ENCODE measurements around the gene NEMP1.

Gene NEMP1

DNA sequence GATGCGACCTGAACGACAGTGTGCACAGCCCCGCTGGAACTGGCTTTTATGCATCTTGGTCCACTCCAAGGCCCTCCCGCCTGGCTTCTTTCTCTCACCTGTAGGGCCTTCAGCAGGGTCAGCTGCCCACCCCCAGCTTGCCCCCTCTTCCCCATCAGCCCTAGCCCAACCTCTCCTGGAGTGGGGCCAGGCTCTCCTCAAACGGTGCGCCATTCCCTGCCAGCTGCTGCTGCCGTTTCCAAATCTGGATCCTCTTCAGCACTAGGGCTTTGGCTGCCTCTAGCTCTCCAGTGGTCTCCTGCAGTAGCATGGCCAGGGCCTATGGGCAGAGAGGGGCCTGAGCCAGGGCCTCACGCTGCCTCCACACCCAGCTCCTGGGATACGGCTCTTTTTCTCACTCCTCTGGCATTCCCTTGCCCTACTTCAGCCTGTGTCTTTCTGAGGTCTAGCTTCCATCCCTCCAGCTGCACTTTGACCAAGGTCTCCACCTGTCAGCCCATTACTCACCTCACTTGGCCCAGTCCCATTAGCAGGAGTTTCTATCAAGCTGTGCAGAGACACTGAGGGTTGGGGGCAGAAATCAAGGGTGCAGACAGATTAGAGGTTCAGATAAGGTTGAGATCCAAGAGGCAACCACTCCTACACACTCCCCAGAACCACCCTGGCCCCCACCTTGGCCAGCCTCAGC, 27.6 kb upstream of the NEMP1 start:
- DNase-seq, result no peak

DNA sequence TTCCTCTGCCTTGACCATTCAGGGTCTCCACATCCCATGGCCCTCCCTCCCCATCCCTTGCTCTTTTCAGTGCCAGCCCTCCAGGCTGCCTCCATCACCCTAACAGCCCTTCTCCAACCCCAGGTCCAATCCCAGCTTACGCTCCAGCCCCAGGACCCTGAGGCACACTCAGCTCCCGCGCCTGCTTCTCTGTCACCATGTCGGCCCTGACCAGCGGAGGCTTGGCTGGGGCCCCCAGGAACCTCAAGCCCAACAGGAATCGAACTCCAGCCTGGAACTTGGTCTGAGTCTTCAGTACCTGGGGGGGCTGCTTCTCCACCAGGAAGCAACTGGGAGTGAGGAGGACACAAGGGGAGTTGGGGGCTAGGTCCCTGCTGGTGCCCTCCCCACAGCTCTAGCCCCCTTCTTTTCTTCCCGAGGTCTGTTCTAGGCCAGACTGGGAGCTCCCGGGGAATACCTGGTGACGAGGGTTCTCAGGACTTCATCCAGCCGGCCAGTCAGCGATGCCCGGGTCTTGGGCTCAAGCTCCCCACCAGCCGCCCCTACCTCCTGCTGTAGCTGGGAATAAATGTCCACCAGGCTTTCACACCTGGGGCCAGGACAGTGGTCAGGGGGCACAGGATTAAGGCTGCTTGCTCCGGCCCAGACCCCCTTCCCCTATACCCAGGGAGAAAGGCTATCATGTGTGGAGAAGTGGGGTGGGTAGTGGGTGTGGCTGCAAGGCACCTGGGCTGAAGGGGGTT, 26.6 kb upstream of the NEMP1 start:
- no peak for DNase-seq

DNA sequence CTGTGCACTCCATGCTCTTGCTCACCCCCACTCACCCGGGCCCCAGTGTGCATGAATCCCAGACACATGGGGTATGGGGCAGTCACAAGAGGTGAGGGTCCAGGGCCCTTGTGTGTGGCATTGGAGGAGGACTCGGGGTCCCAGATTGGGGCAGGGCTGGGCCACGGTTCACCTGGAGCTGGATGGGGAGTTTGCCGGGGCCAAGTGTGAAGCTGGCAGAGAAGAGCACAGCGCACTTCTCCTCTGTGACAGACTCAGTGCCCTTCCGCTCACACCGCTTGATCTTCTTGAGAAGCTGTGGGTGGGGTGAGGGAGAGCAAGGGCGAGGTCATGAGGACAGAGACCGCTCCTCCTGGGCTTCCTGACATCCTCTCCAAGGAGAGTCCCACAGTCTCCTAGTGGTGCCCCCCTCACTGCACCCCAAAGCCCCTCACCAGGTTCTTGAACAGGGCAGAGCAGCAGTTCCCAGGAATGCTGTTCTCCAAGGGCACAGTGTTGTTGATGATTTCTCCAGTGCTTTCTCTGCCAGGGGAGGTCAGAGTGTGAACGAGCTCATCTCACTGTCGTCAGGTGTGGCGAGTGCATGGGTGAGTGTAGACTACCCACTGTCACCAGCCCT, 25.8 kb upstream of the NEMP1 start:
- no peak for DNase-seq

DNA sequence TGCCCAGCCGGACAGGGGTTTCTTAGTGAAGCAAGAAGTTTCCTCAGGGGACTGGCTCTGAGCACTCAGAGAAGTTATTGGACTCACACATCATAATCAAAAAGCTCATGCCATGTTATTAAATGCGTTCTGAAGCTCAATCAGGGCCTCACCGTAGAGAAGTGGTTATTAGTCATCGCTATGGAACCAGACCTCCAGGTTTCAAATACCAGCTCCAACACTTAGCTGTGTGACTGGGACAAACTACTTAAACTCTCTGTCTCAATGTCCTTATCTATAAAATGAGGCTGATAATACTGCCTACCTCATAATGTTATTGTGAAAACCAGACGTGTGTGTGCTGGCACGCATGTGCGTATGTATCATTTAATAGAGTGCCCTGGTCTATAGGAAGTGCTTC, 25.3 kb upstream of the NEMP1 start:
- DNase-seq, result no peak

DNA sequence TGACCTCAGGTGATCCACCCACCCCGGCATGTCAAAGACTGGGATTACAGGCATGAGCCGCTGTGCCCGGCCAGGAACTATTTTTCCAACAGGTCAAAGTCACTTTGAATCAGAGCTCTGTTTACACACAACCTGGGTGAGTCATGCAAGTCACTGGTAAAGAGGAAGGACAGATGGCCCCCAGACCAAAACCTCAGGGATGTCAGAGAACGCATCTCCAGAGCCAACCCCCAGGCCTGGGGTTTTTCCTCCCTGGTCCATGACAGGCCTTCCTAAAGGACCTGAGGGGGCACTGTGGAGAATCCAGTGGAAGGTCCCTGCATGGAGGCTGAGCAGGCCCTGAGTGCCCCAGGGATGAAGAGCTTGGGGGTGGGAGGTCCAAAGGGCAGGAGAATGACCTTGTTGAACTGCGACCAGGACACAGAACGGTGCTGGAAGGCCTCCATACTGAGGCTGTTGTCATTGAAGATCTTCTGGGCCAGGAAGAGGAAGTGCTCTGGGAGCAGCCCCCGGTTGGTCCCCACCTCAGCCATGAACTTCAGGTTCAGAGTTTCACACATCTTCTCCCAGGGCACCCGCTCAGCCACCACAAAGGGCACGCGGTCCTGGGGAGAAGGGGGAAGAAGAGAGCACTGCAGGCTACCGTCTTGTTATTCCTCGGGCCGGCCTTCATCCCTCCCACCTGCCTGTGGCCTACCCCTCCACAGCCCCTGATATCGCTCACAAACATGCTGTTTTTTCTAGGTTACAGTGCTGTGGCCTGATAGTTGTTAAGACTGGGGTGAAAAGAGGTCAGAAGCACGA, 23.5 kb upstream of the NEMP1 start:
- DNase-seq, result no peak

DNA sequence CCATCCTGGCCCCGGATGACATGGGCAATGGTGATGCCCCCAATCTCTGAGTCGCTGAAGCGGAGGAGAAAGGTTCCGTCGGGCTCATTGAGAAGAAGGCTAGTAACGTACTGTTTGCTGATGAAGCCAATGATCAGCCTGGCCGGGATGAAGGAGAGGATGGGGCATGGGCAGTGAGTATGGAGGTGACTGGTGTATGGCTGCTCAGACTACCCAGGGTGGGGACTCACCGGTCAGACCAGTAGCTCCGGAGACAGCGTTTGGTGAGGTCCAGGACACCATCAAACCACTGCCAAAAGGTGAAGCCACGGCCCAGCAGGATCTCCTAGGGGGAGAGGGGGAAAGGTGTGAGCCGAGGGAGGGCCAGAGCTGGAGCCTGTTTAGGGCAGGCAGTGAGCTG, 21.2 kb upstream of the NEMP1 start:
- no peak for DNase-seq

DNA sequence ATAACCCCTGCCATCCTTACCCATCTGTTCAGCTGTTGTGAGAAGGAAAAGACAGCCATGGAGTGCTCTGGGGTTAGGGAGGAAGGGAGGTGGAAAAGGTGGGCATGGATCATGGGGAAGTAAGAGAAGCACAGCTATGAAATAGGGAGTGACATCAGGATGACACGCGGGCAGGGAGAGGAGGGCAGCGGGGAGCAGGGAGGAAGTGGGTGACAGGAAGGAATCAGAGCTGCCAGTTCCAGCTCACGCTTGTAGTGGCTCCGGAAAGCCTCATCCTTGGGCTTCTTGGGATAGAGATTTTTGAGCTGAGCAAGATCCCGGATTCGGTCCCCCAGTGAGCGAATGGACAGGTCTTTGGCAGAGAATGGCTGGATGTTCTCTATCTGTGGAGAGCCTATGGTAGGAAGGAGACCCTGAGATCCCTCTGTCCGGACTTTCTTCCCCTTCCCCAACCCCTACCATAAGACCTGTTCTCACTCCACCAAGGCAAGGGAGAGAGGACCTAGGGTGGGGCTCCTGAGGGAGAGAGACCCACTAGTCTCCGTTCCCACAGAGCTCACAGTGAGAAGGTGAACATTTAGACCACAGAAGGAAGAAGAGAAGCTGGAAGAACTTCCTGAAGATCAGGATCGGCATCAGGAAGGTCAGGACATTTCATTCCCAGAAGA, 20.6 kb upstream of the NEMP1 start:
- no peak for DNase-seq

DNA sequence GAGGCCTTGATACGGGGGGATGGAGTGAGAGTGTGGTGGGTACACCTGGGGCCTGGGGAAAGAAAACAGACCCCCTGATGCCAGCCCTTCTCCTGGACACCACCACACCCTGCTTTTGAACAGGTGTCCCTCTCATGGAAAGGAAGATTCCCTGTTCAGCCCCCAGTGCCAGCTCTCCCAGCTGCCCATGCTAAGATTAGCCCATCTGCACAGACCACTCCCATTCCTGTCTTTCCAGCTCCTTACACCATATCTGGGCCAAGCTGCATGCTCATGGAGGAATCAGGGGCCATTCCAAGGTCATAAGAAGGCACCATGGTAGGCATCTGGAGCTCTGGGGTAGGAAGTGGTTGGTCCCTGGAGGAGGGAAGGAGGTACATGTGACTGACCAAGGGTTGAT, 20.0 kb upstream of the NEMP1 start:
- no peak for DNase-seq

DNA sequence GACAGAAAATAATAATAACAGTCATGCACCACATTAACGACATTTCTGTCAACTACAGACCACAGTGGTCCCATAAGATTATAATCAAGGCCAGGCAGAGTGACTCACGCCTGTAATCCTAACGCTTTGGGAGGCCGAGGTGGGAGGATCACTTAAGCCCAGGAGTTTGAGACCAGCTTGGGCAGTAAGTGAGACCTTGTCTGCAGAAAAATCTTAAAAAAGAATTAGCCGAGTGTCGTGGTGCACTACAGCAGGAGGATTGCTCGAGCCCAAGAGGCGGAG, 18.9 kb upstream of the NEMP1 start:
- DNase-seq, result no peak

DNA sequence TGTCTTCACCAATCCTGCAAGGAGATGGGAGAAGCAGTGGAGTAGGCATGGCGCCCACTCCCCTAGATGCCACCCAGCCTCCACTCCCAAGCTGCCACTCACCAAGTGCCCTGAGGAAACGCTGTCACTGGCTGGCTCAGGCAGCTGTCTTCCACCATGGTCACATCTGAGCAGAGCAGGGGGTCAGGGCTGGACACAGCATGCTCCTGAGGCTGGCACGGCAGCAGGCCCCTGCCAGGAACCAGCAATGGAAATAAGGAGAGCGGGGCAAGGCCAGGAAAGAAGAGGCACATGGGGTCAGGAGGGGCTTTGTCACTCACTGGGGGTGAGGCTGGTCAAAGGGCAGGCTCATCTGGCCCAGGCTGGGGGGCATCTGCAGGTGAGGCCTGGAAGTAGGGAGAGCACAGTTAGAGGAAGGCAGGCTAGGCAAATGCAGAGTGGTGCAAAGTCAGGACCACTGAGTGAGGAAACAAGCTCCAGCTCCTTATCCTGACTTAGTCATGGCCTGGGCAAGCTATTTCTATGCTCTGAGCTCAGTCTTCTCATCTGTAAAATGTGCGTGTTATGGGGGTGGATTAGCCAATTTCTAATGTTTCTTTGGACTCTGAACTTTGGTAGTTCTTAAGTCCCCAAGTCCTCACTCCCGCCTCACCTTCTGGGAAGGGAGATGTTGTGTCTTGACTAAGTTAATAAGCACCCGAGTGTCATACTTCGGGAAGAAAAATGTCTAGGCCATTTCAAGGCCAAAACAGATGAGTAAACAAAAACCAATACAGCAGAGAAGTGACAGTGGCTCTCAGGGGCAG, 18.4 kb upstream of the NEMP1 start:
- DNase-seq, result no peak

DNA sequence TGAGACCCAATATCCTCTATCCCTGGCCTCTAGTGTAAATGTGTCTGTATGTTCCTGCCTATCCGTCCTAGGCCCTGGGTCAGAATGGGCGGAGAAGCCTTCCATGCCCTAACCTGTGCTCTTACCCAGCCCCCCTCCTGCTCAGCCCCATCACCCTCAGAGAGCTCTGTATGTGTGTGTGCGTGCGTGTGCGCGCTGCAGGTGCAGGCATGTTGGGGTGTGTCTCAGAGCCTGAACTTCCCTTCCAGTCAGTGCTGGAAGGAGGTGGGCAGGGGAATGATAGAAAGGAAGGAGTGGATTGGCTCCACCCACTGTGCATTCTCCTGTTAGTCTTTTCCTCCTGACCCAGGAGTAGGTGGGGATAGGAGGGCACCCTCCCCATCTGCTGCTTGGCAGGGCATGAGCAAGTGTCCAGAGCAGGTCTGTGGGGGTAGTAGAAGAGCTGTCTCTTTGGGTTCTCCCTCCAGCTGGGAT, 17.5 kb upstream of the NEMP1 start:
- no peak for DNase-seq

DNA sequence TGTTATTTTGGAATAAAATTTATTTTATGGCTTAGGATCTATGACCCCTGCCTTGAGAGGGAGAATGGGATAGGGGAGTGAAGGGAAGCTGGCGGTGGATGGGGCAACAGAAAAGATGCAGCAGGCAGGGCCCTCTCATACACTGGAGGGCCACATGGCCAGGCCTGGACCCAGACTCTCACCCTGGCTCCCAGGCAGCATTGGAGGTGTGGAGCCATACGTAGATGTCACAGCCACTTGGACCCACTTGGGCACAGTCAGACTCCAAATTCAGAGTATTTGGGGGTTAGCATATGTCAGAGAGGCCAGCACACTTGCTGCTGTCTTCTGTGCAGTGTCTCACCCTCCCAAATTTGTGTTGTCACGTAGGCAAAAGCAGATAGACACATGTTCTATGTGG, 16.8 kb upstream of the NEMP1 start:
- DNase-seq, result no peak

DNA sequence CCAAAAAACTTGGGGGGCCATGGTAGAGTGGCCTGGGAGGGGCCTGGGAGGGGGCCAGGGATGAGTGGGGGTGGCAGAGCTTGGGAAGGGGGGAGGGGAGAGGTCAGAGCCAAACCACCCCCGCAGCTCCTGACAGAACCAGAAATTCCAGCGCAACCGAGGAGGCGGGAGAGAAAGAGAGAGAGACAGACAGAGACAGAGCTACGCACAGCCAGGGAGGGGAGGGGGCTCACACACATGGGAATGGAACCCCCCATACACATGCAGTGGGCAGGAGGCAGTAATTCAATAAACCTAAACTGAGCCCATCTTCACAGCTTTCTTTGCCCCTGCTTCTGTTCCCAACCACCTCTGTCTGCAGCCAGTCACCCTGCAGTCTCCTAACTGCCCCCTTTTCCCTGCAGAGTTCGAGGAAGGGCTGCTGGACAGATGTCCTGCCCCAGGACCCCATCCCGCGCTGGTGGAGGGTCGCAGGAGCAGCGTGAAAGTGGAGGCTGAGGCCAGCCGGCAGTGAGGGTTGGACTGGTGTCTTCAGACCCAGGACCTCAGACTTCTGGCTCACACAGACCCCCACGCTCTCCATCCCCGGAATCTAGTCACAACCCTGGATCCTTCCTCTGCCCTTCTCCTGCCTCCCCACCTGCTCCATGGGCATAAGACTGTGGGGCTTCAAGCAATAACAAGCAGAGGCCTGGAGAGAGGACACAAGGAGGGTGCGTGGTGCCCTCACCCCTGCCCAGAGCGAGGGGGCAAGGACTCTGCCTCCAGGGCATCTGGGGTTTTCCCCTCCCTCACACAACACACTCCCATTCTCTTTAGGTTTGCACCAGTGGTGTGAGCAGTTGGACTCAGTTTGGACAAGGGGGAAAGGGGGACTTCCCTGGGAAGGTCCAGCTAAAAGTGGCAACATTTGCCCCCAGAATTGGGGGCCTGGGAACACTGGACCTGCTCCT, 15.9 kb upstream of the NEMP1 start:
- no peak for DNase-seq

DNA sequence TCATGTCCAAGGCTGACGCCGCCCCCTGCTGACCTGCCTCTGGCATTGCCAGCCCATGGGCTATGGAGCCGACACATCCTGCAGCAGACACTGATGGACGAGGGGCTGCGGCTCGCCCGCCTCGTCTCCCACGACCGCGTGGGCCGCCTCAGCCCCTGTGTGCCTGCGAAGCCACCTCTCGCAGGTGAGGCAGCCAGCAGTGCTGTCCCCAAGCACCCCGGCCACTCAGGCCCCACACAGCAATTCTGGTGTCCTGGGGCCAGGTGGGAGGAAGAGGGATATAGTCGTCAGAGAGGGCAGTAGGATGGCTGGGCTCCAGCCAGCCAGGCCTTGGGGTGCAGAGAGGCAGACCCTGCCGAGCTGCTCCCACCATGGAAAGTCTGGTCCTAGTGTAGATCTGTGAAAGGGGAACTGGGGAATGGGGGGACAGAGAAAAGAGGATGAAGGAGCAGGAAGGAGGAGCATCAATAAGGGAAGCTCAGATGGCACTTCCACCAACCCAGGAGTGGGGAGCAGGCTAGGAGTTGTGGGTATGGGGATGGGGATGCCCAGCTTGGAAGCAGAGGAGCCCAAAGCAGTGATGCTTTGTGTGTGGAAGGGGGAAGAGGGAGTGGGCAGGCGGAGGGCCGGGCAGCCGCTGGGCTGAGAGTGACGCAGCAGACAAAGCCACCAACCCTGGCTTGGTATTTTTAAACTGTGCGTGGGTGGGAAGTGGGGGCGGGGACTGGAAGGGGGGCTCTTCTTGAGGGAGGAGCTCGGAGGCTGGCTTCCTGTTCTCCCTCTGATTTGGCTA, 15.0 kb upstream of the NEMP1 start:
- DNase-seq, result peak; percentile 20 to 41

DNA sequence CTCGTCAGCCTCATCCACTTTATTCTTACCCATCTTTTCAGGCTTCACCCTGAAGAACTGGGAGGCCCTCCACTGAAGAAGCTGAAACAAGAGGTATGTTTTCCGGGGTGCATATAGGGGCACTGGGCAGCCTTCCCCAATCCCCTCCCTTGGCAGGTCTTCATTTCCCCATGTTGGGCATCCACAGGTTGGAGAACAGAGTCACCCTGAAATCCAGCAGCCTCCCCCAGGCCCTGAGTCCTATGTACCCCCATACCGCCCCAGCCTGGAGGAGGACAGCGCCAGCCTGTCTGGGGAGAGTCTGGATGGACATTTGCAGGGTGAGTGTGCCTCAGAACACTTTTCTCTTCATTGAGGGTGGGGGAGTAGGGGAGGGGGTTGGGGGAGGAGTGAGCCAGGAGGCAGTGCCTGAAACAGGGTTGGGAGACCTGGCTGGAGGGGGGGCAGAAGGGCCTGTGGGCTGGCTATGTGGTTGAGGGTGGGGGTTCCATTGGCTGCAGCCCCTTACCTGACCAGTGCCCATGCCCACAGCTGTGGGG, 14.4 kb upstream of the NEMP1 start:
- no peak for DNase-seq

DNA sequence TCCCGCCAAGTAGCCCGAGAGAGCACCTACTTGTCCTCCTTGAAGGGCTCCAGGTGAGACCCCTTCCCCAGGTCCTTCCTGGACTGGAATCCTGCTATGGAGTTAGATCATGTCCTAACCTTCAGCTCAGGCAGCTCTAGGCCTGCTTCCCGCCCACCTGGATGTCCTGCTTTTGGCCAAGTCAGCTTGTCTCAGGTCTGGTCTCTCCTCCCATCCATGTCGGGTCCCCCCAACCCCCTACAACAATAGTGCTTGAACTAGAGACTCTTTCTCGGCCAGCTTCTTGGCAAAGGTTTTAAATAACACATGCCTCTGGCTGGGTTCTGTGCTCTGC, 13.9 kb upstream of the NEMP1 start:
- DNase-seq, result no peak

DNA sequence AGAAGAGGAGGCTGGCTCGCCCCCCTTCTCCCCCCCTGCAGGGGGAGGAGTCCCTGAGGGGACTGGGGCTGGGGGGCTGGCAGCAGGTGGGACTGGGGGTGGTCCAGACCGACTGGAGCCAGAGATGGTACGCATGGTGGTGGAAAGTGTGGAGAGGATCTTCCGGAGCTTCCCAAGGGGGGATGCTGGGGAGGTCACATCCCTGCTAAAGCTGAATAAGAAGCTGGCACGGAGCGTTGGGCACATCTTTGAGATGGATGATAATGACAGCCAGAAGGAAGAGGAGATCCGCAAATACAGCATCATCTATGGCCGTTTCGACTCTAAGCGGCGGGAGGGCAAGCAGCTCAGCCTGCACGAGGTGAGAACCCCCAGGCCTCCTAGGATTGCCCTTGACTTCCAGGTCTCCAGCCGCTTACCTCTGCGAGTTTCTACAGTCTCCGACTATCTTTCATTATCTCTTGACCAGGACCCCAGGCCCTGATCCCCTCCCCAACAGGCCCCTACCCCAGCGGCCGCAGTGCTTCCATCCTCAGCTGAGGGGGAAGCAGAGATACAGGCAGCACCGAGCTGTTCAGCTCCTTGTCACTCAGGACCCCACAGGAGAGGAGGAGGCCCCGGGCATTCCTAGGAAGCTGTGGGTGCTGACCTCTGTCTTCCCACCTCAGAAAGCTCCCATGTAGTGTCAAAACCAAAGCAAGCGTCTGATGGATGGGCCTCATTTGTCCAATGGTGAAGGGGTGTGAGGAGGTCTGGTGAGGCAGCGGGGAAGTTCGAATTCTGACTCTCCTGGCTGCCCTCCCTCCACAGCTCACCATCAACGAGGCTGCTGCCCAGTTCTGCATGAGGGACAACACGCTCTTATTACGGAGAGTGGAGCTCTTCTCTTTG, 13.3 kb upstream of the NEMP1 start:
- no peak for DNase-seq

DNA sequence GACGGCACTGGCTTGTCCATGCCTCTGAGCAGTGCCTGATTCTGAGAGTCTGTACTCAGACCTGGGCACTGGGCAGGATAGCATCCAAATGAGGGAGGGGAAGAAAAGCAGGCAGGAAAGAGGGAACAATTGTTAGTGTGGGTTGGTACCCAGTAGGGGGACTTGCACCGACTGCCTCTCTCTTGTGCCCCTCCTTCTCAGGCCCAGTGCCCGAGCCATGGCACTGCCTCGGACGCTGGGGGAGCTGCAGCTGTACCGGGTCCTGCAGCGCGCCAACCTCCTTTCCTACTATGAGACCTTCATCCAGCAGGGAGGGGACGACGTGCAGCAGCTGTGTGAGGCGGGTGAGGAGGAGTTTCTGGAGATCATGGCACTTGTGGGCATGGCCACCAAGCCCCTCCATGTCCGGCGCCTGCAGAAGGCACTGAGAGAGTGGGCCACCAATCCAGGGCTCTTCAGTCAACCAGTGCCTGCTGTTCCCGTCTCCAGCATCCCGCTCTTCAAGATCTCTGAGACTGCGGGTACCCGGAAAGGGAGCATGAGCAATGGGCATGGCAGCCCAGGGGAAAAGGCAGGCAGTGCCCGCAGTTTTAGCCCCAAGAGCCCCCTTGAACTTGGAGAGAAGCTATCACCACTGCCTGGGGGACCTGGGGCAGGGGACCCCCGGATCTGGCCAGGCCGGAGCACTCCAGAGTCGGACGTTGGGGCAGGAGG, 12.5 kb upstream of the NEMP1 start:
- no peak for DNase-seq
